ES-I3 (cell line): ENCODE data around the gene CDH23.

Source experiments
- H3K36me3 ChIP-seq: 2 replicates; pipeline ENCODE4 v1.6.1; 2013; ENCODE audit warnings: mild to moderate bottlenecking, low read length, control low read depth, moderate library complexity; ENCODE audit not compliant: insufficient read depth
- H3K4me1 ChIP-seq: 2 replicates; pipeline ENCODE4 v1.6.1; 2013; ENCODE audit warnings: mild to moderate bottlenecking, control low read depth, low read length; ENCODE audit not compliant: insufficient read depth
- H3K9ac ChIP-seq: 2 replicates; pipeline ENCODE4 v1.6.1; 2013; ENCODE audit warnings: low read depth, mild to moderate bottlenecking, low read length, moderate library complexity
- H3K9me3 ChIP-seq: 2 replicates; pipeline ENCODE4 v1.6.1; 2013; ENCODE audit warnings: mild to moderate bottlenecking, low read length, moderate library complexity; ENCODE audit not compliant: control insufficient read depth, insufficient read depth

The CDH23 gene

DNA sequence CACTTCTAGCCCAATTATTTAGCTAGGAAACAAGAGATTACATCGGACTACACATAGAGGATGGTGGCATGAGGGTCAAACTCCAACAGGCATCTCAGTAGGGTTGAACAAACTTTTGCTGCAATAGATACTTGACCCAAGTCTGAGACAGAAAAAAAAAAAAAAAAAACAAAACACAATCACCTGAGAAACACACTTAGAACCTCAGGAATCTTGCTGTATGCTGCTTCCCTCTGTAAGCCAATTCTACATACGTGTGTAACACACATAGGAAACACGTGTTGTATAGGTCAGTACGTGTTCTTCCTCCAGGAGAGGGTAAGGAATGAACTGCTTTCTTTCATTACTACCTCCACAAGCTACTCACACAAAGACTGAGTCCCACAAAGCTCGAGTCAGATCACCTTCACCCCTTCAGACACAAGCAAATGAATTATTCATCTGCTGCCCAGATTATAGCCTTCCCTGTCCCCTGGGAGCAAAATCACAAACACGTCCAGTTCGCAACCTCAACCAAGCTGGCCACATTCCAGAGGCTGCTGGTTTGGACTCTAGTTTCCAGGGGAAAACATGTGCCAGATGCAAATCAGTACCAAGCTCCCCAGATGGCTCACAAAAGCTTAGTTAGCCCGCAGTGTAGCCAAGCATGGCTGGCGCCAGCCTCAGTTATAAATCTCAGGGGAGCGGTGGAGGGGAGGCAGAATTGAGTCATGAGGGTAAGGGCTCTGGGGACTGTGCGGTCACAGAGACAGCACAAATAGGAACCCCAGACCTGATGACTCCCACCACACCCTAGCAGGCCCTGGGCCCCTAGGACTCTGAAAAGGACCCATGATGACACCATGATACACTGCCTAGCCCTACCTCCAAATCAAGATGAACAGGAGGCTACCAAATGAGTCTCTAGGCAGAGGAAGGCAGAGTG, 439.2 kb downstream of the CDH23 start:
- H3K4me1 ChIP-seq = peaks cover 39% of the 10 kb centered on the region
- no peak overlapping the region for H3K9ac ChIP-seq

DNA sequence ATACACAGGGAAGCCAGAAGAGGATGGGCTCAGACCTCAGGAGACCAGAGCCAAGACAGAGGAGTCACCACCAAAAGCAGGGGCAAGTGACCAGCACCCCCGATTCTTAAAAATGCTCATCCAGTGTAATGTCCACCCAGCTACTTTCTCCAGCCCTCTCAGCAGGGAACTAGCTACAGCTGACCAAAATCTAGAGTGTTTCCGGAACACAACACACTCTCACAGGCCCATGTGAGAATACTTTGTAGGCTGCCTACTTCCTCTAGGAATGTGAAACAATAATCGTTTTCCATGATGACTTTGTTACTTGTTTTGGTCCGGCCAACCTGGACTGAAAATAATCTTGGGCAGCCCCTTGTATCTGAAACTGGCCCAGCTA, 439.9 kb downstream of the CDH23 start:
- H3K9me3 ChIP-seq = no peaks in the 10 kb centered on the region
- H3K9ac ChIP-seq = no peak overlapping the region
- peaks cover 39% of the 10 kb centered on the region for H3K4me1 ChIP-seq
- peaks cover under 1% of the 10 kb centered on the region; the same call in 1 of the 2 replicates for H3K36me3 ChIP-seq

More for the DNA sequence above, 439.2 kb downstream of the CDH23 start:
- H3K36me3 ChIP-seq = peaks cover 7% of the 10 kb centered on the region
- no peaks in the 10 kb centered on the region for H3K9me3 ChIP-seq

DNA sequence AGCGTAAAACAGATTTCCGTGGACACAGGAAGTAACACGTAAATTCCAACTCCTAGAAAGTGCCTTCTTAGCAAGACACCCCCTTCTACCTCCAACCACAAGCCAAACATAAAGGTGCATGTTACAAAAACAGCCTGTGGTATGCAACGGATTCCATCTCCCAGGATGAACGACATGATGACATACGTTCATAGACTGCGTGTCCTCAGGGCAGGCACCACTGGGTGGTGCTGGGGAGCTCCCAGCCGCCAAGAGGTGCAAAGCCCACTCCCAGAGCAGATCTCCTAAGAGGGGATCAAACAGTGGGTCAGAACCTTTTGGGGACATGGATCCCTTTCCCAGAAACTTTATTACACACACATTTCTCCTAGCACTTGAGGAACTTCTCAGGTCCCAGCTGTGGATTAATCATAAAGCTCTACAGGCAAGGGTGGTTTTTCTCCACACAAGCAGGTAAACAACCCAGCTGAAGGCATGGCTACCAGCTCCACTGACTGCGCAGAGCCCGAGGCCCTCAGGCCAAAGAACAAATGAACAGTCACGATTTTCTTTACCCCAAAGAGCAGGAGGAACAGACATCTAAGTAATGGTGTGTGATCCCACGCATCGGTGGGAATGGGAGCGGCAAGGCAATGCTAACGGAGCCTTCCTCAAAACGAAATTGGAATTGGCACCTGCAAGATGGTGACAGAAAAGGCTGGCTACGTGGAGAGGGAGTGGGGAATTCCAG, 440.5 kb downstream of the CDH23 start:
- Histone ChIP-seq H3K4me1 (peaks cover 39% of the 10 kb centered on the region), H3K9ac (no peak overlapping the region), H3K9me3 (no peaks in the 10 kb centered on the region), H3K36me3 (no peaks in the 10 kb centered on the region)

DNA sequence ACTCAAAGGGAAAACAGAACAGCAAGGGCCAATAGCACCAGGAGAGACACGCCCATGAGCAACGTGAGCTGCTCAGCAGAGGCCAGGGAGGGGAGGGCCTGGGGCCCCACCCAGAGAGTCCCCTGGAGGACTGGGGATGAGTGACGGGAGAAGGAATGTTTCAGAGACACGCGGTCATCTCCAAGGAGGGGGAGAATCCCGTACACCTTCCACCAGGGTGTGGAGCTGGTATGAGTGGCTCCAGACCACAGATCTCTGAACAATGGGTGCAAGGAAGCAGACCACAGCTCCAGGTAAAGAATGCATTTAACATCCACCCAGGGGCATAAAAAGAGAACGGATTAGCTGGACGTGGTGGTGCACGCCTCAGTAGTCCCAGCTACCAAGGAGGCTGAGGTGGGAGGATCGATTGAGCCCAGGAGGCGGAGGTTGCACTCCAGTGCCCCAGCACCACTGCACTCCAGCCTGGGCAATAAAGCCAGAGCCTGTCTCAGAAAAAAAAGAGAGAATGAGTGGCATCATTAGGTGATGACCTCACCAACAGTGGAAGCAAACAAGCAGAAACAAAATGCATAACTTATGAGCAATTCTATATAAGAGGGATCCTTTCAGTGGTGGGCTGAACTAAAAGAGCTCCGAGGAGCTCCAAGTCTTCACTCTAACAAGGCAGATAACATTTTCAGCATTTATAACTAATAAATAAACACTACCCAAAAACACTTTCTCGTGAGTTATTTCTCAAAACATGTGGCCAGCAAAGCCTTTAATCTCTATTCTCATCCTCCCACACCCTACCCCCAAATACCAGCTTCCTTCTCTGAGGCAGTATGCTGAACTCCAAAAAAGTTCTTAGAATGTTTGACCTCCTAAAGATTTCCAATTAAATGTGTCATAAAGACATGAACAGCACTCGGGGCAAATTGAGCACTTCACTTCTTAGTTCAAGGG, 441.8 kb downstream of the CDH23 start:
- no peaks in the 10 kb centered on the region for H3K9me3 ChIP-seq
- H3K4me1 ChIP-seq = peaks cover 39% of the 10 kb centered on the region
- H3K9ac ChIP-seq = no peak overlapping the region
- no peaks in the 10 kb centered on the region for H3K36me3 ChIP-seq

DNA sequence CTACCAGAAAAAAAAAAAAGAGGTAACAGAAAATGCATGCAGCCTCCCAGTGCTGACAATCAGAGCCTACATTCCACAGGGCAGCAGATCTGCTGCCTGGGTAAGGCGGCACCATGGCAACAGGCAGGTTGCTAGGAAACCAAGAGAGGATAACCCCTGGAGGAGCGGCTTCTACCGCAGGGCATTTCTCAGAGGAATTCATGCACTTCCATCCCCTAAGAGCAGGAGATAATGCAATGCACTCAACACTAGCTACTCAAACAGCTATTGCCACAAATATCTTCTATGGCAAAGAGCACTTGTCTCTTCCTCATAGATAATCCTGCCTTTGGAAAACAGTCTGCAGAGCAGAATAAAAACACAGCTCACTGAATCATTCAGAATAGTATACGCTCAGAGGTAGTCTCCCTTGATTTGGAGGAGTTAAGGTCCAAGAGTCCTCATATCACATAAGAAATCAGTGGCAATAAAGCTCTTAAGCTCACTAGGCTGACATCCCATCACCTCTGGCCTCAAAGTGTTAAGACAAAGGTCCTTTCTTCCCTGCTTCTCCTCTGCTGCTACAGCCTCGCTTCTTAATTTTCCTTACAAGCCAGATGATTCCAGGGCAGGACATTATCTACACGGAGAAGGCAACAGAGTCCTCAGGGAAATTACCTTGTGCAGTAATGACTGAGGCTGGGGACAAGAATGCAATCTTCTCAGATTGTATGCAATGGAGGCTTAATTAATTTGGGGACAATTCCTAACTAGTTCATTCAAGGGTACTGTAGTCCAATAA, 443.6 kb downstream of the CDH23 start:
- H3K9ac ChIP-seq = no peak overlapping the region
- no peaks in the 10 kb centered on the region for H3K36me3 ChIP-seq
- peaks cover 39% of the 10 kb centered on the region for H3K4me1 ChIP-seq
- no peaks in the 10 kb centered on the region for H3K9me3 ChIP-seq

DNA sequence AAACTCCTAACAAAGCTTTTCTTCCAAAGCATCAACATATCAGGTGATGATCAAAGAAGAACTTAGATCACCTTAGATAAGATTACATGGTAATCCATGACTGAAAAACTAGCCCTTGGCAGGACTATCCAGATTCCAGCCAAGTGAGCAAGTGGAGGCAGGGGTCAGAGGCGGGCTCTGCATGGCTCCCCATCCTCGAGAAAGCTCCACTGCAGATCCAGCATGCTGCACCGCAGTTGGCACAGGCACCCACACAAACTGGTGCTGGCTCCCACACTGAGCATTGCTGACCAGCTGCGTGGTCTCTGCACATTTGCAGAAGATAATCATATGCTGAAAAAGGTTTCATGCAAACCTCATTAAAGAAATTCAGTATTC, 444.2 kb downstream of the CDH23 start:
- Histone ChIP-seq H3K36me3 (no peaks in the 10 kb centered on the region), H3K9me3 (no peaks in the 10 kb centered on the region), H3K9ac (no peak overlapping the region), H3K4me1 (peaks cover 37% of the 10 kb centered on the region)

DNA sequence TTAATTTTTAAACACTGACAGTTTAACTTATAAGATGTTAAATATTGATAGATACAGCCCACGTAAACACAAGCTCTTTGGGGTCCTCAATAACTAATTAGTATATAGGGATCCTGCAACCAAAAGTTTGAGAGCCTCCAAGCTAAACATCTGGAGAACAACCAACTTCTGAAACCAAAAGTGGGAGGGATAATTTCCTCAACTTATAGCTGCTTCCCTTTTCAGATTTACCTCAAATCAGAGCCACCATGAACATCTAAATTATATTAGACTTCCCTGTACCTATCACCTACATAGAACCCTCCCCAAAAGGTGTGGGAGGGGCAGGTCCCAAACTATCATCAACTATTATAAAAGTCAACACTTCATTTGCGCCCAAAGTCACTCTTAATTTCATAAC, 445.7 kb downstream of the CDH23 start:
- H3K4me1 ChIP-seq = peaks cover 24% of the 10 kb centered on the region

DNA sequence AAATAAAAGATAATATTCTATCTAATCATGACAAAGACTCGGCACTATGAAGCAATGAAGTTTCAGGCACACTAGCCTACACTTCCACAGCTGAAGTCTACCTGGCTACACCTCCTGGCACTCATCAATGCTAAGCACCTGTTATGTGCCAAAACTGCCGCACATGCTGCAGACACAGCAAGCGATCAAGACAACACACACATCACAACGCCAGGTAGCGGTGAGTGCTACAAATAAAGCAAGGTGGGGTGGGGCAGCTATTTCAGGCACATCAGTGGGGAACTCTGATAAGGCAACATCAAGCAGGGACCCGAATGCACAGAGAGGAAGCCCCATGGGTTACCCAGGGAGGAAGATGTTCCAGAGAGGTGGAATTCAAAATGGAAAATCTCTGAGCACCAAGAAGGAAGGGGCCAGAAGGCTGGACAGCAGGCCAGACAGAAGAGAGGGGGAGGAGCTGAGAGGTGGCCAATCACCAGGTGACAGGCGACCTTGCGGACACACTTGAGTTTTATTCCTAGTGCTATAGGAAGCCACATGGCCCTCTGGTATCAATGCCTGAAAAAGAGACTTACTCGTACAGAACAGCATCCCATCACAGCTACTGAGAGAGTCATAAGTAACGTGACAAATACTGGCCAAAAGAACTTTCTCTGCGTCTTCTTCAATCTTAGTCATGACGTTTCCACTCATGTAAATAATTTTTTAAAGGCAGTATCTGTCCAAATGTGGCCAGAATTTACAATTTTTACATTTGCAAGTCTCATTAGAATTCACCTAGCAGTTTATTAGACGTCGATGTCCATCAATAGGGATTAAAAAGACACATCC, 446.4 kb downstream of the CDH23 start:
- H3K36me3 ChIP-seq = no peaks in the 10 kb centered on the region
- peaks cover 19% of the 10 kb centered on the region for H3K4me1 ChIP-seq
- no peak overlapping the region for H3K9ac ChIP-seq
- no peaks in the 10 kb centered on the region for H3K9me3 ChIP-seq

More for the DNA sequence above, 445.7 kb downstream of the CDH23 start:
- H3K9me3 ChIP-seq = no peaks in the 10 kb centered on the region
- no peak overlapping the region for H3K9ac ChIP-seq
- no peaks in the 10 kb centered on the region for H3K36me3 ChIP-seq

DNA sequence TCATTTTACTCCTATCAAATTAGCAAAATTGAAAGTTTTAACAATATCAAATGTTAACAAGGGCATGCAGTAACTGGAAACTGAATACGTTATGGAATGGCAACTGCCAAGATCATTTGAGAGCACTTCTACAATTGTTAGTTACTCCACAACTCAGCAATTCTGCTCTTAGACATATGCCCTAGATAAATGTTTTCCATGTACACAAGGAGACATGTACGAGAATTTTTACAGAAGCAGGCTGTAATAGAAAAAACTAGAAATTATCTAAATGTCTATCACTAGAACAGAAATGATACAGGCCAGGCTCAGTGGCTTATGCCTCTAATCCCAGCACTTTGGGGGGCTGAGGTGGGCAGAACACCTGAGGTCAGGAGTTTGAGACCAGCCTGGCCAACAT, 447.4 kb downstream of the CDH23 start:
- Histone ChIP-seq H3K36me3 (no peaks in the 10 kb centered on the region), H3K9ac (no peak overlapping the region), H3K4me1 (peaks cover 21% of the 10 kb centered on the region), H3K9me3 (no peaks in the 10 kb centered on the region)

DNA sequence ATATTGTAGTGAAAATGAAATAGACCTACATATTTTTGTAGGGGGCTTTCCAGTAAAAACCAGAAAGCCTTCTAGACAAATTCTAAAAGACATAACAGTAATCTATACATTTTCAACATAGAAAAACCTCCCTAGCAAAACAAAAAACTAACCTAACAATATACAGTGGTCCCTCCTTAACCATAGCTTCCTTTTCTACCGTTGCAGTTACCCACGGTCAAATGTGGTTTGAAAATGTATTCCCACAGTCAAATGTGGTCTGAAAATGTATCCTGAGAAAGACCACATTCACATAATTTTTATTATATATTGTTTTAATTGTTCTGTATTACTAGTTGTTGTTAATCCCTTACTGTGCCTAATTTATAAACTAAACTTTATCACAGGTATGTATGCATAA, 448.0 kb downstream of the CDH23 start:
- H3K9ac ChIP-seq = no peak overlapping the region
- no peaks in the 10 kb centered on the region for H3K36me3 ChIP-seq
- peaks cover 20% of the 10 kb centered on the region for H3K4me1 ChIP-seq
- H3K9me3 ChIP-seq = no peaks in the 10 kb centered on the region

DNA sequence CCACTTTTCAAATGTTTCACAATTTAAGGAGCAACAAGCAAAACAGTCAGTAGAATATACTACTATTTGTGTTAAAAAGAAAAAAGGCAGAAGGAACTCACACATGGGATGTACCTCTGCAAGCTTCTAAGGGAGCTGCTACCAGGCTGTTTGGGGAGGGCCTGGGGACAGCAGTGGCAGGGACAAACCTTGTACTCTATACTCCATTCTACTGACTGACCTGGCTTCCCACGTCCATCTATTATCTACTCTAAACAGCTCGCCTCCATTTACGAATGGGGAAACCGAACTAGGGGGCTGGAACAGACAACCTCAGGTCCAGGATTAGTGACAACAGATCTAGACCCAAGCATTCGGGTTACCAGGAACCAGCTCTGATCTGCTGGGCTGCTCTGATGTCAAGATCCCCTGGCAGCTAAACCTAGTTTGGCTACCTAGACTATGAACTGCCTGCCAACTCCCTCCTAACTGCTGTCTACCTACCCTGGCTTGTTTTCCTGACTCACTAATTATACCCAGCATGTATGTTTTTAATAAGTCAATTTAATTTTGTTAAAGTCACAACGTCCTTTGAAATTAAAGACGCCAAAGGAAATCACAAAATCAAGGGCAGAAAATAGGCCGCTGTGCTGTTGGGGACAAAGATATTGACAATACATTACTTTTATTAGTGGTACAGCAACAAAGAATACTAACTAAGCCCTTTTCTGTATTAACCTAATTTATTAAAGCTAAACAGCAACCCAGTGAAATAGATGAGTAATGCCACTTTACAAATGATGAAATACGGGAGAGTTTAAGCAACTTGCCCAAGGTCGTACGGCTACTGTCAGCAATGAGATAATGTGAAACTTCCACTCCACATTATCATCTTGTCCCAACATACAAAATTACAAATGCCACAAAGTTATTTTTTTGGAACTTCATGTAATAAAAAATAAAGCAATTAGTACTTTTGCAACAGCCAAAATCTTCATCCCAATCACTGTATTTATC, 449.0 kb downstream of the CDH23 start:
- Histone ChIP-seq H3K9me3 (no peaks in the 10 kb centered on the region), H3K36me3 (no peaks in the 10 kb centered on the region), H3K9ac (no peak overlapping the region), H3K4me1 (peaks cover 11% of the 10 kb centered on the region; the same call in 1 of the 2 replicates)

DNA sequence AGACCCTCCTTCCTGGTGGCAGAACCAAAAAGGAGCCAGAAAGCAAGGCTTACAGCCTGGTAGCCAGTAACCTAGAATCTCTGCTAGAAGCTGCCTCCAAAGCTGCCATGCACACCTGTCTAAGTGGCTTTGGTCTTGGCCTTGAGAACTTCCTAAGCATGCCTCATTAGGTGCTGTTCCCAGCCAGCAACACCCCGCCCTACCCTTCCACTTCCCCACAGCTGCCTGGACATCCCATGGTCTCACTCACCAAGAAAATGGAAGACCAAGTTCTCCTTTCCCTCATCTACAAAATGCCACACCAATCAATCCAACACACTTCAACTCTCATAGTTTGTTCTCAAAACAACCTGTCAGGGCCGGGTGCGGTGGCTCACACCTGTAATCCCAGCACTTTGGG, 450.1 kb downstream of the CDH23 start:
- Histone ChIP-seq H3K9me3 (no peaks in the 10 kb centered on the region), H3K36me3 (no peaks in the 10 kb centered on the region), H3K4me1 (peaks cover 15% of the 10 kb centered on the region), H3K9ac (no peak overlapping the region)
